Fibroblast of lung (primary cell): Measurements from ENCODE around the gene PDSS2. TPM values are rescaled to one million over a fixed set of nuclear protein-coding genes. Genes with fewer than 3 reads are reported as not detected.
A peak's percentile ranks its signal among the peaks of the same experiment; 100 is the strongest.

Source experiments
- DNase-seq, 2 donors: peaks; one replicate each; pipeline versions ENCODE4 v3.0.0 to v3.0.0-alpha.2; 2010; ENCODE audit warnings: low read depth in 2 of 2
- H2AFZ ChIP-seq: 2 replicates; pipeline ENCODE4 v1.5.1; 2012; ENCODE audit warnings: low read length, control low read depth, inconsistent platforms
- H3K27ac ChIP-seq: 2 replicates; pipeline ENCODE4 v1.5.1; 2011; ENCODE audit warnings: low read length, control low read depth; ENCODE audit not compliant: insufficient read depth
- H3K27me3 ChIP-seq: 2 replicates; pipeline ENCODE4 v1.5.1; 2011; ENCODE audit warnings: mild to moderate bottlenecking, low read length; ENCODE audit not compliant: control insufficient read depth, insufficient read depth
- H3K36me3 ChIP-seq: 2 replicates; pipeline ENCODE4 v1.5.1; 2011; ENCODE audit warnings: low read length; ENCODE audit not compliant: control insufficient read depth, insufficient read depth
- H3K4me1 ChIP-seq: 2 replicates; pipeline ENCODE4 v1.5.1; 2011; ENCODE audit warnings: low read length; ENCODE audit not compliant: control insufficient read depth, insufficient read depth; ENCODE audit errors: extremely low read depth
- H3K4me2 ChIP-seq: 2 replicates; pipeline ENCODE4 v1.5.1; 2011; ENCODE audit warnings: low read length, control low read depth; ENCODE audit not compliant: insufficient read depth; ENCODE audit errors: extremely low read depth
- H3K4me3 ChIP-seq, 4 experiments: fragments of 200-600 bp in 1 of 4; sonication (generic) in 1 of 4; replicated peaks in 1 of 4; 2 replicates each; pipeline ENCODE4 v1.5.1; 2011 to 2016; ENCODE audit warnings: low read length in 4 of 4, low read depth in 3 of 4, mild to moderate bottlenecking in 3 of 4, control low read depth in 2 of 4, inconsistent platforms in 1 of 4, mixed read lengths in 1 of 4; ENCODE audit not compliant: insufficient read depth in 1 of 4; ENCODE audit errors: control extremely low read depth in 1 of 4
- H3K79me2 ChIP-seq: 2 replicates; pipeline ENCODE4 v1.5.1; 2012; ENCODE audit warnings: mild to moderate bottlenecking, low read length, inconsistent platforms; ENCODE audit not compliant: control insufficient read depth, insufficient read depth
- H3K9ac ChIP-seq: 2 replicates; pipeline ENCODE4 v1.5.1; 2011; ENCODE audit warnings: mild to moderate bottlenecking, low read length, control low read depth; ENCODE audit not compliant: insufficient read depth
- H3K9me3 ChIP-seq: 2 replicates; pipeline ENCODE4 v1.5.1; 2012; ENCODE audit warnings: low read depth, low read length; ENCODE audit not compliant: control insufficient read depth, insufficient read depth
- H4K20me1 ChIP-seq: 2 replicates; pipeline ENCODE4 v1.5.1; 2011; ENCODE audit warnings: low read length; ENCODE audit not compliant: control insufficient read depth, insufficient read depth; ENCODE audit errors: extremely low read depth
- EZH2 ChIP-seq: IDR thresholded peaks from 2 replicates; pipeline ENCODE4 v1.5.1; 2012; ENCODE audit warnings: low read length, control low read depth, mild to moderate bottlenecking; ENCODE audit errors: missing control alignments
- polyA plus RNA-seq, 2 donors: library from polyadenylated mRNA; depleted of rRNA in 1 of 2; stranded (reverse) in 1 of 2; unstranded in 1 of 2; fragments of >200 nt; gene quantifications; 2 replicates each; pipeline ENCODE4 v1.2.1, GENCODE V29; 2011 to 2012; ENCODE audit warnings: missing spikeins in 1 of 2
- total RNA-seq: library from RNA; depleted of rRNA; stranded (reverse); fragments of >200 nt; gene quantifications from 2 replicates; pipeline ENCODE4 v1.2.1, GENCODE V29; 2014
- TF ChIP-seq, protein P1 (sequence below), 2 donors: IDR thresholded peaks in 1 of 2; conservative IDR thresholded peaks in 1 of 2; 1 replicate in 1 of 2; 2 replicates in 1 of 2; pipeline ENCODE4 v1.5.1; 2011 to 2012; ENCODE audit warnings: low read length in 2 of 2, control low read depth in 1 of 2, inconsistent platforms in 1 of 2, low read depth in 1 of 2, mild to moderate bottlenecking in 1 of 2

The PDSS2 gene
- total and polyA plus RNA-seq, 2 donors (not counting 1 experiment from before 2014, with no cell fraction given): 12.1 to 13.8 TPM

DNA sequence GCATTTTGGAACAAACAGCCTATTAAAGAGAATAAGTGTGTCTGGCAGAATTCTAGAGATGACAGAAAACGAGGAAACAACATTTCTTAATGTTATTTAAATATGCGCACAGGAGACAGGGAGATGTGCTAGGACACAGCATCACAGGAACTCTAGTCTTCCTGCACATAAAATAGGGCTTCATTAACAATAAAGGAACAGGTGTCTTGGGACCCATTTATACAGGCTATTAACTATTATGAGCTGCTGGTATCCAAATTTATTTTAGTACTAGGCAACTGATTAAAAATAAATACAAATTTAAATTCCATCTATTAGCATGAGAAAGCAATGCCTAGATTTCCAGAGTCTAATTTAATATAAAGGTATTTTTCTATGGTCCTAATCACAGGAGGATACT is 102.3 kb downstream of the PDSS2 start:
- H2AFZ ChIP-seq: no peak overlapping the region
- H3K27ac ChIP-seq: no peak overlapping the region
- no peak overlapping the region for H3K4me3 ChIP-seq
- no peaks in the 10 kb centered on the region for H3K79me2 ChIP-seq
- no peak overlapping the region for H3K9ac ChIP-seq
- H3K27me3 ChIP-seq: no peaks in the 10 kb centered on the region
- peaks cover 6% of the 10 kb centered on the region for H3K4me1 ChIP-seq
- no peak overlapping the region for H3K4me2 ChIP-seq
- TF ChIP-seq EZH2: no peak
- TF ChIP-seq, protein P1, sequence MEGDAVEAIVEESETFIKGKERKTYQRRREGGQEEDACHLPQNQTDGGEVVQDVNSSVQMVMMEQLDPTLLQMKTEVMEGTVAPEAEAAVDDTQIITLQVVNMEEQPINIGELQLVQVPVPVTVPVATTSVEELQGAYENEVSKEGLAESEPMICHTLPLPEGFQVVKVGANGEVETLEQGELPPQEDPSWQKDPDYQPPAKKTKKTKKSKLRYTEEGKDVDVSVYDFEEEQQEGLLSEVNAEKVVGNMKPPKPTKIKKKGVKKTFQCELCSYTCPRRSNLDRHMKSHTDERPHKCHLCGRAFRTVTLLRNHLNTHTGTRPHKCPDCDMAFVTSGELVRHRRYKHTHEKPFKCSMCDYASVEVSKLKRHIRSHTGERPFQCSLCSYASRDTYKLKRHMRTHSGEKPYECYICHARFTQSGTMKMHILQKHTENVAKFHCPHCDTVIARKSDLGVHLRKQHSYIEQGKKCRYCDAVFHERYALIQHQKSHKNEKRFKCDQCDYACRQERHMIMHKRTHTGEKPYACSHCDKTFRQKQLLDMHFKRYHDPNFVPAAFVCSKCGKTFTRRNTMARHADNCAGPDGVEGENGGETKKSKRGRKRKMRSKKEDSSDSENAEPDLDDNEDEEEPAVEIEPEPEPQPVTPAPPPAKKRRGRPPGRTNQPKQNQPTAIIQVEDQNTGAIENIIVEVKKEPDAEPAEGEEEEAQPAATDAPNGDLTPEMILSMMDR (conservative IDR thresholded peaks at IDR 0.05 in 1 of 2, IDR thresholded peaks at IDR 0.05 in 1 of 2; ENCODE audit: low read depth in 1 of 2, low read length in 2 of 2): no peak
- H3K36me3 ChIP-seq: no peaks in the 10 kb centered on the region
- H4K20me1 ChIP-seq: no peaks in the 10 kb centered on the region
- H3K9me3 ChIP-seq: no peaks in the 10 kb centered on the region
- DNase-seq: no peak

DNA sequence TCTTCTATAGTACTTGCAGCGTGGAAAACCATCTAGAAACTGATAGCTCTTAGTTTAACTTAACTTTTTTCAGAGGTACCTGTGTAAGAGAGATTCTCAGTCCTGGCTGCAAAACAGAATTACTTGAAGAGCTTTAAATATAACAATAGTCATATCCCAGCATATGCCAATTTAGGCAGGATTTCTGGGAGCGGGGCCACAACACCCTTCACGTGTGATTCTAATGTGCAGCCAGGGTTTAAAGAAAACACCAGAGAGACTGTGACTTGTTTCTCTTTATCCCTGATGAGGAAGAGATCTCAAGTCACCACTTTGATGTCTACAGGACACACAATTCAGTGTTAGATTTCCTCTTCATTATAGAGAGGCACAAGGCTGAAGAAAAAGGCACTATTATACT is 103.7 kb downstream of the PDSS2 start:
- Histone ChIP-seq H3K9me3 (no peaks in the 10 kb centered on the region), H3K79me2 (no peaks in the 10 kb centered on the region), H3K36me3 (no peaks in the 10 kb centered on the region), H3K27me3 (no peaks in the 10 kb centered on the region), H4K20me1 (no peaks in the 10 kb centered on the region), H3K4me1 (peaks cover 3% of the 10 kb centered on the region), H3K4me2 (no peak overlapping the region), H2AFZ (no peak overlapping the region), H3K27ac (no peak overlapping the region), H3K4me3 (no peak overlapping the region), H3K9ac (no peak overlapping the region)
- TF ChIP-seq, protein P1 (conservative IDR thresholded peaks at IDR 0.05 in 1 of 2, IDR thresholded peaks at IDR 0.05 in 1 of 2; ENCODE audit: low read depth in 1 of 2, low read length in 2 of 2): no peak
- no peak for TF ChIP-seq EZH2
- no peak for DNase-seq

DNA sequence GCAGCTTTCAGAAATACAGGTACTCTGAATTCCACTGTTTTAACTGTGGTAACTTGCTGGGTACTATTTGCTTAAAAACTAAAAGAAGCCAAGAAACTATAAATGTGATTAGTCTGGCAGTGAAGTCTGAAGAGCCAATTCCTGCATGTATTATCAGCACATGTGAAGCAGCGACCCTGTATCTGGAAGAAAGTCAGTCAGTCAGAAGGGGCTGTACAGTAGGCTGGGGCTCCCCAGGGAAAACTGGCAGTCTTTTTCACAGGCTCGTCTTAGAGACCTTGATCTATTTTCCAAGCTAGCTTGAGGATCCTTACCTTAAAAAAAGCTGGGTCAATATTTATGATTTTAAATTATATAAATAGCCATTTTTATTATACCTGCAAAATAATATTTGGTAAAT is 104.9 kb downstream of the PDSS2 start:
- no peak for TF ChIP-seq EZH2
- TF ChIP-seq, protein P1 (conservative IDR thresholded peaks at IDR 0.05 in 1 of 2, IDR thresholded peaks at IDR 0.05 in 1 of 2; ENCODE audit: low read depth in 1 of 2, low read length in 2 of 2): no peak
- H2AFZ ChIP-seq: no peak overlapping the region
- H3K27ac ChIP-seq: no peak overlapping the region
- H3K79me2 ChIP-seq: no peaks in the 10 kb centered on the region
- H3K9me3 ChIP-seq: no peaks in the 10 kb centered on the region
- peaks cover 3% of the 10 kb centered on the region for H3K4me1 ChIP-seq
- no peaks in the 10 kb centered on the region for H3K27me3 ChIP-seq
- no peak overlapping the region for H3K9ac ChIP-seq
- no peak for DNase-seq
- no peaks in the 10 kb centered on the region for H3K36me3 ChIP-seq
- H3K4me3 ChIP-seq: no peak overlapping the region
- H4K20me1 ChIP-seq: no peaks in the 10 kb centered on the region
- H3K4me2 ChIP-seq: peak overlapping the region; percentile 3
